PC-9 (cell line): ENCODE results near the gene CHST12.

Experiments used
- EZH2 ChIP-seq: fragments of 200-600 bp; sonication (generic); IDR thresholded peaks from 2 replicates; pipeline ENCODE4 v1.8.0; 2017; ENCODE audit warnings: antibody characterized with exemption, low read depth
- TF ChIP-seq, protein P1 (sequence below): fragments of 200-600 bp; sonication (generic); conservative IDR thresholded peaks from 2 replicates; pipeline ENCODE4 v1.6.1; 2017; ENCODE audit warnings: mixed run types, antibody characterized with exemption, mild to moderate bottlenecking, moderate library complexity

DNA sequence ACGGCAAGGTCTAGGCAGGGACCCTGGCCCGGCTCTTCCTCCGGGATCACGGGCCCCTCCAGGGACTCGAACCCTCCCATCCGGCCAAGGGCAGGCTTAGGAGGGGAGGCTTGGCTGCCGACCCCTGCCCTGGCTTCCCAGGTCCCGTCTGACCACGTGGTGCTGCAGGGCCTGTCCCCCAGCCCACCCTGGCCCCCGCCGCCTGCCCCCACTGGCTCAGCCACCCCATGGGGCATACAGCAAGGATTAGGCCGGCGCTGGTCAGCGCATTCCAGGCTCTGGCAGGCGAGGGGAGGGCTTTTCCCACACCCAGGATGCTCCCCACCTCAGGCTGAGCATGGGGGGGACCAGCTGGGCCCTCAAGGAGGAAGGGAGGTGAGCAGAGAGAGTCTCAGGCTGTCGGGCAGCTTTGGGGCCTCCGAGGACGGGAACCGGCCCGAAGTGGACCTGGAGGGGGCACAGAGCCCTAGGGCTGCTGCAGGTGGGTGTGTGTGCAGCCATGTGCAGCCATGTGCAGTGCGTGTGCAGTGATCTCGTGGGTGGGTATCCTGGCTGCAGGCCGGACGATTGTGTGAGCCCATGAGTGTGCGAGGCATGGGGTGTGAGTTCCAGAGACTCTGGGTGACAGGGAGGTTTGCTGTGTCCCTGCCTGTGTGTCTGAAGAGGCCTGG, 73.5 kb downstream of the CHST12 start:
- TF ChIP-seq, protein P1, sequence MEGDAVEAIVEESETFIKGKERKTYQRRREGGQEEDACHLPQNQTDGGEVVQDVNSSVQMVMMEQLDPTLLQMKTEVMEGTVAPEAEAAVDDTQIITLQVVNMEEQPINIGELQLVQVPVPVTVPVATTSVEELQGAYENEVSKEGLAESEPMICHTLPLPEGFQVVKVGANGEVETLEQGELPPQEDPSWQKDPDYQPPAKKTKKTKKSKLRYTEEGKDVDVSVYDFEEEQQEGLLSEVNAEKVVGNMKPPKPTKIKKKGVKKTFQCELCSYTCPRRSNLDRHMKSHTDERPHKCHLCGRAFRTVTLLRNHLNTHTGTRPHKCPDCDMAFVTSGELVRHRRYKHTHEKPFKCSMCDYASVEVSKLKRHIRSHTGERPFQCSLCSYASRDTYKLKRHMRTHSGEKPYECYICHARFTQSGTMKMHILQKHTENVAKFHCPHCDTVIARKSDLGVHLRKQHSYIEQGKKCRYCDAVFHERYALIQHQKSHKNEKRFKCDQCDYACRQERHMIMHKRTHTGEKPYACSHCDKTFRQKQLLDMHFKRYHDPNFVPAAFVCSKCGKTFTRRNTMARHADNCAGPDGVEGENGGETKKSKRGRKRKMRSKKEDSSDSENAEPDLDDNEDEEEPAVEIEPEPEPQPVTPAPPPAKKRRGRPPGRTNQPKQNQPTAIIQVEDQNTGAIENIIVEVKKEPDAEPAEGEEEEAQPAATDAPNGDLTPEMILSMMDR: no peak
- no peak for TF ChIP-seq EZH2
